ENCODE data around the gene SCD5.

The SCD5 gene

GRCh38 chr4:82691431-82691830, 107.2 kb downstream of the SCD5 start:
- DNase-seq (ENCODE audit: low read depth), result no peak

- DNase-seq (ENCODE audit: low read depth), result no peak
Observed at GRCh38 chr4:82688091-82688795, 110.4 kb downstream of the SCD5 start.

GRCh38 chr4:82687531-82687930, 111.1 kb downstream of the SCD5 start:
- DNase-seq (ENCODE audit: low read depth), result no peak

GRCh38 chr4:82681754-82682153, 116.8 kb downstream of the SCD5 start:
- no peak for DNase-seq (ENCODE audit: low read depth)

- peak; percentile 15 for DNase-seq (ENCODE audit: low read depth)
Observed at GRCh38 chr4:82680834-82681233, 117.8 kb downstream of the SCD5 start.

- no peak for DNase-seq (ENCODE audit: low read depth)
Observed at GRCh38 chr4:82679531-82679930, 119.1 kb downstream of the SCD5 start.

GRCh38 chr4:82678051-82678450, 120.5 kb downstream of the SCD5 start:
- DNase-seq (ENCODE audit: low read depth), result no peak

GRCh38 chr4:82677327-82677726, 121.3 kb downstream of the SCD5 start:
- no peak for DNase-seq (ENCODE audit: low read depth)

GRCh38 chr4:82667761-82668480, 130.7 kb downstream of the SCD5 start:
- no peak for DNase-seq (ENCODE audit: low read depth)

- no peak for DNase-seq (ENCODE audit: low read depth)
Observed at GRCh38 chr4:82666970-82667665, 131.5 kb downstream of the SCD5 start.

GRCh38 chr4:82661181-82661992, 137.2 kb downstream of the SCD5 start:
- no peak for DNase-seq (ENCODE audit: low read depth)

GRCh38 chr4:82652062-82652461, 146.5 kb downstream of the SCD5 start:
- peak; percentile 49 for DNase-seq (ENCODE audit: low read depth)

GRCh38 chr4:82650868-82651267, 147.7 kb downstream of the SCD5 start:
- DNase-seq (ENCODE audit: low read depth), result no peak

- DNase-seq (ENCODE audit: low read depth), result peak; percentile 57
Observed at GRCh38 chr4:82648356-82648755, 150.2 kb downstream of the SCD5 start.

- no peak for DNase-seq (ENCODE audit: low read depth)
Observed at GRCh38 chr4:82645936-82646565, 152.5 kb downstream of the SCD5 start.

GRCh38 chr4:82644734-82645126, 153.9 kb downstream of the SCD5 start:
- DNase-seq (ENCODE audit: low read depth), result no peak

- peak; percentile 46 for DNase-seq (ENCODE audit: low read depth)
Observed at GRCh38 chr4:82643994-82644733, 154.4 kb downstream of the SCD5 start.

GRCh38 chr4:82642331-82642730, 156.3 kb downstream of the SCD5 start:
- no peak for DNase-seq (ENCODE audit: low read depth)

- no peak for DNase-seq (ENCODE audit: low read depth)
Observed at GRCh38 chr4:82640540-82640939, 158.1 kb downstream of the SCD5 start.

GRCh38 chr4:82639971-82640370, 158.6 kb downstream of the SCD5 start:
- DNase-seq (ENCODE audit: low read depth), result no peak

- no peak for DNase-seq (ENCODE audit: low read depth)
Observed at GRCh38 chr4:82638479-82638878, 160.1 kb downstream of the SCD5 start.

Measured in iris pigment epithelial cell (primary cell).